ENCODE results near the gene ADARB2.

ADARB2 gene

DNA sequence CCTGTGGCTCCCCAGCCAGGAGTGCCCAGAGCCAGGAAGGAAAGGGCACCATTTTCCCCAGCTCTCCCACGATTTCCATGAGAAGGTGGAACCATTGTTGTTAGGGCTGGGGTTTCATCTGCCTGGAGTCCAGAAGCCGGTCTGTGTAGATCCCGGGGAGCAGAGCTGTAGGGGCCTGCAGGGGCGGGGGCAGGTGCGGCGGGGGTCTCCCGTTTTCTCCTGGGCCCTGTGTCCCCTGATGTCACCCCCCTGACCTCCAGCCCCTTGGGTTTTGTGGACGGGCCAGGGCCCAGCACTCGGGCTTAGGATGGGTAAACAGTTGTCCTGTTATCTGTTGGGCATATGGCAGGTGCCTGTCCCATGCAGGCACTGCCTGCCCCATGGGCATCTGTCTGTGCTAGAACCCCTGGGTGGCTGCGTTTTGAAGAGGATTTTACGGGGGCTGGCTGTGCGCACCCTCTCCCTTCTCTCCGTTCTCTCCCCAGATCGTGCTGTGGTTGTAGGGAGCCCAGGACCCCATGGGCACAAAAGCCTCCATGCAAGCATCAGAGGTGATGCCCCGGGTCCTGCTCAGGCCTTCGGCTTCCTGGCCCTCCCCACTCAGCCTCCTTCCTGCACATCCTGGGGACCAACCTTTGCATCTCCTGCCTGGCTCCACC lies 522.3 kb downstream of the ADARB2 start:
- no peak for ATAC-seq (ENCODE audit: low read depth)
- Mint-ChIP-seq H3K36me3 (peaks cover 2% of the 10 kb centered on the region), H3K9me3 (no peaks in the 10 kb centered on the region), H3K4me1 (no peaks in the 10 kb centered on the region), H3K4me3 (no peak overlapping the region), H3K27ac (no peak overlapping the region), H3K27me3 (peaks cover 8% of the 10 kb centered on the region)
- DNase-seq (ENCODE audit: low spot score in 2 of 2): no peak

DNA sequence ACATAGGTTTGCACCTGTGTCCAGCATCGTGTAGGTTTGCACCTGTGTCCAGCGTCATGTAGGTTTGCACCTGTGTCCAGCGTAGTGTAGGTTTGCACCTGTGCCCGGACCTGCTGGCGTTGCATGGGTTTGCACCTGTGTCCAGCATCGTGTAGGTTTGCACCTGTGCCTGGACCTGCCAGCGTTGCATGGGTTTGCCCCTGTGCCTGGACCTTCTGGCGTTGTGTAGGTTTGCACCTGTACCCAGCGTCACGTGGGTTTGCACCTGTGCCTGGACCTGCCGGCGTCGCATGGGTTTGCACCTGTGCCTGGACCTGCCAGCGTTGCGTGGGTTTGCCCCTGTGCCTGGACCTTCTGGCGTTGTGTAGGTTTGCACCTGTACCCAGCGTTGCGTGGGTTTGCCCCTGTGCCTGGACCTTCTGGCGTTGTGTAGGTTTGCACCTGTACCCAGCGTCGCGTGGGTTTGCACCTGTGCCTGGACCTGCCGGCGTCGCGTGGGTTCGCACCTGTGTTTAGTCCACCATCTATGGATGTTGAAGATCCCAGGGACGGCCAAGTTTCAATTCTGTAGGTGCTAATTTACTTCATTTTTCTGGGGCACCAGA lies 523.2 kb downstream of the ADARB2 start:
- no peak for DNase-seq (ENCODE audit: low spot score in 2 of 2)
- Mint-ChIP-seq H3K4me3 (no peak overlapping the region), H3K9me3 (no peaks in the 10 kb centered on the region), H3K36me3 (peaks cover 2% of the 10 kb centered on the region), H3K27me3 (peaks cover 12% of the 10 kb centered on the region), H3K27ac (no peak overlapping the region), H3K4me1 (no peaks in the 10 kb centered on the region)
- ATAC-seq (ENCODE audit: low read depth): no peak

- Mint-ChIP-seq H3K27me3 (peaks cover 12% of the 10 kb centered on the region), H3K4me3 (no peak overlapping the region), H3K27ac (no peak overlapping the region), H3K36me3 (peaks cover 2% of the 10 kb centered on the region), H3K9me3 (no peaks in the 10 kb centered on the region), H3K4me1 (no peaks in the 10 kb centered on the region)
- no peak for DNase-seq (ENCODE audit: low spot score in 2 of 2)
- no peak for ATAC-seq (ENCODE audit: low read depth)
These were observed 523.9 kb downstream of the ADARB2 start for GRCh38 chr10:1213252-1214070.

GRCh38 chr10:1212571-1213141 lies 524.7 kb downstream of the ADARB2 start:
- no peak for DNase-seq (ENCODE audit: low spot score in 2 of 2)
- ATAC-seq (ENCODE audit: low read depth): no peak
- H3K4me1 Mint-ChIP-seq: no peaks in the 10 kb centered on the region
- no peak overlapping the region for H3K4me3 Mint-ChIP-seq
- no peaks in the 10 kb centered on the region for H3K9me3 Mint-ChIP-seq
- peaks cover 12% of the 10 kb centered on the region for H3K27me3 Mint-ChIP-seq
- peaks cover 2% of the 10 kb centered on the region for H3K36me3 Mint-ChIP-seq
- no peak overlapping the region for H3K27ac Mint-ChIP-seq

GRCh38 chr10:1211844-1212570 lies 525.3 kb downstream of the ADARB2 start:
- peaks cover 2% of the 10 kb centered on the region for H3K36me3 Mint-ChIP-seq
- ATAC-seq (ENCODE audit: low read depth) (no peak), DNase-seq (ENCODE audit: low spot score in 2 of 2) (no peak)
- no peak overlapping the region for H3K4me3 Mint-ChIP-seq
- no peaks in the 10 kb centered on the region for H3K4me1 Mint-ChIP-seq
- peaks cover 12% of the 10 kb centered on the region for H3K27me3 Mint-ChIP-seq
- no peaks in the 10 kb centered on the region for H3K9me3 Mint-ChIP-seq
- no peak overlapping the region for H3K27ac Mint-ChIP-seq

GRCh38 chr10:1210667-1211066 lies 526.7 kb downstream of the ADARB2 start:
- H3K9me3 Mint-ChIP-seq: no peaks in the 10 kb centered on the region
- H3K27me3 Mint-ChIP-seq: peaks cover 12% of the 10 kb centered on the region
- ATAC-seq (ENCODE audit: low read depth) (no peak), DNase-seq (ENCODE audit: low spot score in 2 of 2) (no peak)
- no peaks in the 10 kb centered on the region for H3K4me1 Mint-ChIP-seq
- no peak overlapping the region for H3K4me3 Mint-ChIP-seq
- no peak overlapping the region for H3K27ac Mint-ChIP-seq
- peaks cover 2% of the 10 kb centered on the region for H3K36me3 Mint-ChIP-seq

GRCh38 chr10:1209355-1209979 lies 527.9 kb downstream of the ADARB2 start:
- DNase-seq (ENCODE audit: low spot score in 2 of 2) (no peak), ATAC-seq (ENCODE audit: low read depth) (no peak)
- Mint-ChIP-seq H3K36me3 (peaks cover 2% of the 10 kb centered on the region), H3K9me3 (no peaks in the 10 kb centered on the region), H3K27ac (no peak overlapping the region), H3K27me3 (peaks cover 12% of the 10 kb centered on the region), H3K4me3 (no peak overlapping the region), H3K4me1 (no peaks in the 10 kb centered on the region)

DNA sequence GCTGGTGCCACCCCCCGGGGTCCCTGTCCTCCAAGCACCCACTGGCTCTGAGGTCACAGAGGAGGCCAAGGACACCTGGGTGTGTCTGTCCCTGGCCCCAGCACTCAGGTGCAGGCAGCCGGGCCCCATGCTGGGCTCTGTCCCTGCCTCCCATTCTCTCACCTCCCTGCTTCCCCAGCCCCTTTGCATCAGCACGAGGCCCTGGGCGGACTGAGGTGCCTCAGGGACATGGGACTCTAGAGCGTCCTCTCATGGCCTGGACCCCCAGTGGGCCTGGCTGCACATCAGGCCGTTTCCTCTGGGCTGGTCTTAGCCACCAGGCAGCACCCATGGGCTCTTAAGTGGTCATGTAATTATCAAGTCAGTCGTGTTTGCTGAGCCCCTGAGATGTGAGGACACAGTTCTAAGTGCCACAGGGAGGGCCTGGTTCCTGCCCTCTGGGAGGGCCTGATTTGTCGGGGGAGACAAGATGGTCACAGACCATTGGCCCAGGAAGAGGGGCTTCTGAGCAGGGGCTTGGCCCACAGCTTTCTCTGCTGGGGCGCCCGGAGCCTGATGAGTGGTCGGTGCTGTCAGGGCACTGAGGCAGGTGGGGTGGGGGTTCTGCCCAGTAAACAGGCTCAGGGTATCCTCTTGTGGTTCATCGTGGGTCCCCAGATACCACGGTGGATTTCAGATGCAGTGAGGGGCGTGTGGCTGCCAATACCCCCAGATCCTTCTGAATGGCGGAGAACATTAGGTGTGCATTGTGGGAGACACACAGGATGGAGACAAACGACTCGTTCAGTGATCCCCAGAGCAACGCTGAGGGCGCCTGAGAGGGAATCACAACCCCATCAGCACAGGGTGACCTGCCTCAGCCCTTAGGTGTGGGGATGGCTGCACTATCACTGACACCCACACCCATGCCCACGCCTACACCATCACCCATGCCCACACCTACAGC lies 528.7 kb downstream of the ADARB2 start:
- no peak for DNase-seq (ENCODE audit: low spot score in 2 of 2)
- Mint-ChIP-seq H3K27ac (no peak overlapping the region), H3K27me3 (peaks cover 12% of the 10 kb centered on the region), H3K36me3 (peaks cover 2% of the 10 kb centered on the region), H3K4me1 (no peaks in the 10 kb centered on the region), H3K9me3 (no peaks in the 10 kb centered on the region), H3K4me3 (no peak overlapping the region)
- ATAC-seq (ENCODE audit: low read depth): no peak

DNA sequence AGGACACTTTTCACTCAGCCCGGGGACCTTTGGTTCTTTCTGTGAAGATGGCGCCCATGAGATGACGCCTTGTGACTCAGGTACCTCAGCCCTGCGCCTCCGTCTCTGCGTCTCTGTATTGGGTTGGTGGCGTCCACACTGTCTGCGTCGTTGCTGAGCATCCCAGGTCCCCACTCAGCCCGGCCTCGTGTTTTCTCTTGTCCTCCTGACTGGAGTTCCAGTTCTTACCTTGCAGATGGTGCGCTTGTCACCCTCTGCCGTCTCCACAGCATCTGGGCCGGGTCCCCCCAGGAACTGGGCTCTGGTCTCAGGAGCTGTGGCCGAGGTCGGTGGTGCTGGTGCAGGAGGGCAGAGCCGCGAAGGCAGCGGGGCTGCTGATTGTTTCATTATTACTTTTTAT lies 530.7 kb downstream of the ADARB2 start:
- Mint-ChIP-seq H3K27ac (no peak overlapping the region), H3K27me3 (peaks cover 8% of the 10 kb centered on the region), H3K36me3 (no peaks in the 10 kb centered on the region), H3K4me3 (no peak overlapping the region), H3K9me3 (no peaks in the 10 kb centered on the region), H3K4me1 (no peaks in the 10 kb centered on the region)
- DNase-seq (ENCODE audit: low spot score in 2 of 2) (no peak), ATAC-seq (ENCODE audit: low read depth) (no peak)

- H3K36me3 Mint-ChIP-seq: no peaks in the 10 kb centered on the region
- H3K27ac Mint-ChIP-seq: no peak overlapping the region
- DNase-seq (ENCODE audit: low spot score in 2 of 2): no peak
- H3K9me3 Mint-ChIP-seq: no peaks in the 10 kb centered on the region
- H3K4me1 Mint-ChIP-seq: no peaks in the 10 kb centered on the region
- no peak for ATAC-seq (ENCODE audit: low read depth)
- no peak overlapping the region for H3K4me3 Mint-ChIP-seq
- H3K27me3 Mint-ChIP-seq: peaks cover 6% of the 10 kb centered on the region
These were observed 531.2 kb downstream of the ADARB2 start for GRCh38 chr10:1206101-1206500.

GRCh38 chr10:1205450-1206030 lies 531.8 kb downstream of the ADARB2 start:
- H3K9me3 Mint-ChIP-seq: no peaks in the 10 kb centered on the region
- H3K4me1 Mint-ChIP-seq: no peaks in the 10 kb centered on the region
- H3K36me3 Mint-ChIP-seq: no peaks in the 10 kb centered on the region
- no peak for DNase-seq (ENCODE audit: low spot score in 2 of 2)
- no peak overlapping the region for H3K27ac Mint-ChIP-seq
- ATAC-seq (ENCODE audit: low read depth): no peak
- no peak overlapping the region for H3K4me3 Mint-ChIP-seq
- H3K27me3 Mint-ChIP-seq: peaks cover 4% of the 10 kb centered on the region

DNA sequence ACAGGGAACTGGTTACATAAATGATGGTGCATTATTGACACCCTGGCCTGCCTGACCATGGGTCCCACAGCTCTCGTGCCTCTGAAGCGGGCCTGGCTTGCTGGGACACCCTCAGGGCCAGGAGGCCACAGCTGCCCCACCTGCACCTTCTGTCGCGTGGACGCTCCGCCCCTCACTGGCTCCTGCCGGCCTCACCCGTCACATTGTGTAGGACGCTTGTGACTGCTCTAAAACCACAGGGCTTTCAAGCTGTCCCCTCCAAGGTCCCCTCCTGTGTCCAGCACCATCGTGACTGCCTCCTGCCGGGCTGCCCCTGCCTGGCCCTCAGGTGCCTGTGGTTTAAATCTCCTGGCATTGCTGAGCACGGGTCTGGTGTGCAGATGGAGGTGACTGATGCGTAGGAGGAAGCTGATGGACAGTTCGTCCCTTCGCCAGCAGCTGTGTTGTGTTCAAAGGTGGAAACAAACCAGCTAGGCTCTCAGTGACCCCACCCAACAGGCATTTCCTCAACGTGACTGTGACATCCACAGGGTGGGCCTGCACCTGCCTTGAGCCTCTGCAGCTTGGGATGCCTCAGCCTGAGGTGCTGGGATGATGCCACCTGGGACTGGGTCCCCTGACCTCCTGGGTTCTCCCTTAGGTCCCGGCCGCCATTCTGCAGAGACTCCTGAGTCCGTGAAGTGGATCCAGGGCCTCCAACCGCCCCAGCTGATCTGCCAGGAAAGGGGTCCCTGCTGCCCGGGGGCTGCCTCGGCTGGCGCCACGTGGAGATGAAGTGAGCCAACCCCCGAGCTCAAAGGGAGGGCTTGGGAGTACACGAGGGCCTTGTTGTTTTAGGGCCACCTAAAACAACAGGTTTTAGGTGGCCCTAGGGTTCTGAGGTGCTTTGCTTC lies 532.6 kb downstream of the ADARB2 start:
- H3K27me3 Mint-ChIP-seq: peaks cover 4% of the 10 kb centered on the region
- H3K4me3 Mint-ChIP-seq: no peak overlapping the region
- H3K27ac Mint-ChIP-seq: no peak overlapping the region
- DNase-seq (ENCODE audit: low spot score in 2 of 2) (no peak), ATAC-seq (ENCODE audit: low read depth) (no peak)
- no peaks in the 10 kb centered on the region for H3K9me3 Mint-ChIP-seq
- H3K4me1 Mint-ChIP-seq: no peaks in the 10 kb centered on the region
- no peaks in the 10 kb centered on the region for H3K36me3 Mint-ChIP-seq
